KMS-11 (cell line): ENCODE measurements around the gene ADAMTS12.

Experiments used
- H2AFZ ChIP-seq: fragments of 200-600 bp; sonication (generic); 2 replicates; pipeline ENCODE4 v1.6.1; 2016; ENCODE audit warnings: antibody characterized with exemption, mixed run types, low read depth
- H3K27ac ChIP-seq: fragments of 200-600 bp; sonication (generic); 2 replicates; pipeline ENCODE4 v1.6.1; 2016; ENCODE audit warnings: mild to moderate bottlenecking, mixed run types
- H3K27me3 ChIP-seq: fragments of 200-600 bp; sonication (generic); 2 replicates; pipeline ENCODE4 v1.6.1; 2017; ENCODE audit warnings: mild to moderate bottlenecking, low read depth, mixed run types, moderate library complexity; ENCODE audit not compliant: insufficient read depth
- H3K36me3 ChIP-seq: fragments of 200-600 bp; sonication (generic); 2 replicates; pipeline ENCODE4 v1.6.1; 2017; ENCODE audit warnings: mild to moderate bottlenecking, mixed run types; ENCODE audit not compliant: insufficient read depth
- H3K4me1 ChIP-seq: fragments of 200-600 bp; sonication (generic); 2 replicates; pipeline ENCODE4 v1.6.1; 2016; ENCODE audit warnings: mild to moderate bottlenecking, low read depth, mixed run types; ENCODE audit not compliant: poor library complexity, severe bottlenecking
- H3K4me2 ChIP-seq: fragments of 200-600 bp; sonication (generic); 2 replicates; pipeline ENCODE4 v1.7.0; 2016; ENCODE audit warnings: mild to moderate bottlenecking, mixed run types
- H3K4me3 ChIP-seq: fragments of 200-600 bp; sonication (generic); IDR thresholded peaks from 2 replicates; pipeline ENCODE4 v1.6.1; 2017; ENCODE audit warnings: low read depth, low read length, mixed read lengths; ENCODE audit not compliant: insufficient read depth
- H3K79me2 ChIP-seq: fragments of 200-600 bp; sonication (generic); 2 replicates; pipeline ENCODE4 v1.6.1; 2016; ENCODE audit warnings: low read depth, mixed run types; ENCODE audit not compliant: insufficient read depth
- H3K9ac ChIP-seq: fragments of 200-600 bp; sonication (generic); 2 replicates; pipeline ENCODE4 v1.6.1; 2016; ENCODE audit warnings: mild to moderate bottlenecking, mixed run types
- H4K20me1 ChIP-seq: fragments of 200-600 bp; sonication (generic); 2 replicates; pipeline ENCODE4 v1.6.1; 2016; ENCODE audit warnings: mild to moderate bottlenecking, mixed run types; ENCODE audit not compliant: insufficient read depth
- TF ChIP-seq, protein P1 (sequence below): fragments of 200-600 bp; sonication (generic); conservative IDR thresholded peaks from 2 replicates; pipeline ENCODE4 v1.6.1; 2017; ENCODE audit warnings: low read depth, mild to moderate bottlenecking, antibody characterized with exemption, low read length, moderate library complexity, mixed read lengths

Gene ADAMTS12

GRCh38 chr5:33513462-33514185, 378.2 kb downstream of the ADAMTS12 start:
- Histone ChIP-seq H3K9ac (no peak overlapping the region), H2AFZ (no peak overlapping the region), H3K4me2 (no peak overlapping the region), H3K27me3 (no peaks in the 10 kb centered on the region), H3K4me3 (no peak overlapping the region), H3K27ac (no peak overlapping the region), H3K4me1 (no peaks in the 10 kb centered on the region), H3K36me3 (no peaks in the 10 kb centered on the region), H3K79me2 (no peaks in the 10 kb centered on the region), H4K20me1 (no peaks in the 10 kb centered on the region)
- TF ChIP-seq, protein P1, sequence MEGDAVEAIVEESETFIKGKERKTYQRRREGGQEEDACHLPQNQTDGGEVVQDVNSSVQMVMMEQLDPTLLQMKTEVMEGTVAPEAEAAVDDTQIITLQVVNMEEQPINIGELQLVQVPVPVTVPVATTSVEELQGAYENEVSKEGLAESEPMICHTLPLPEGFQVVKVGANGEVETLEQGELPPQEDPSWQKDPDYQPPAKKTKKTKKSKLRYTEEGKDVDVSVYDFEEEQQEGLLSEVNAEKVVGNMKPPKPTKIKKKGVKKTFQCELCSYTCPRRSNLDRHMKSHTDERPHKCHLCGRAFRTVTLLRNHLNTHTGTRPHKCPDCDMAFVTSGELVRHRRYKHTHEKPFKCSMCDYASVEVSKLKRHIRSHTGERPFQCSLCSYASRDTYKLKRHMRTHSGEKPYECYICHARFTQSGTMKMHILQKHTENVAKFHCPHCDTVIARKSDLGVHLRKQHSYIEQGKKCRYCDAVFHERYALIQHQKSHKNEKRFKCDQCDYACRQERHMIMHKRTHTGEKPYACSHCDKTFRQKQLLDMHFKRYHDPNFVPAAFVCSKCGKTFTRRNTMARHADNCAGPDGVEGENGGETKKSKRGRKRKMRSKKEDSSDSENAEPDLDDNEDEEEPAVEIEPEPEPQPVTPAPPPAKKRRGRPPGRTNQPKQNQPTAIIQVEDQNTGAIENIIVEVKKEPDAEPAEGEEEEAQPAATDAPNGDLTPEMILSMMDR: no peak

- H3K4me2 ChIP-seq: no peak overlapping the region
- no peak overlapping the region for H3K4me3 ChIP-seq
- no peak overlapping the region for H2AFZ ChIP-seq
- TF ChIP-seq, protein P1: no peak
- no peaks in the 10 kb centered on the region for H3K79me2 ChIP-seq
- no peak overlapping the region for H3K9ac ChIP-seq
- H3K27me3 ChIP-seq: no peaks in the 10 kb centered on the region
- H4K20me1 ChIP-seq: no peaks in the 10 kb centered on the region
- H3K36me3 ChIP-seq: no peaks in the 10 kb centered on the region
- no peaks in the 10 kb centered on the region for H3K4me1 ChIP-seq
- no peak overlapping the region for H3K27ac ChIP-seq
Observed at GRCh38 chr5:33509036-33509435, 382.8 kb downstream of the ADAMTS12 start.

GRCh38 chr5:33507426-33507825, 384.4 kb downstream of the ADAMTS12 start:
- no peaks in the 10 kb centered on the region for H3K36me3 ChIP-seq
- H3K4me3 ChIP-seq: no peak overlapping the region
- no peaks in the 10 kb centered on the region for H3K4me1 ChIP-seq
- H3K4me2 ChIP-seq: no peak overlapping the region
- no peaks in the 10 kb centered on the region for H4K20me1 ChIP-seq
- no peak overlapping the region for H2AFZ ChIP-seq
- no peak overlapping the region for H3K9ac ChIP-seq
- H3K79me2 ChIP-seq: no peaks in the 10 kb centered on the region
- H3K27me3 ChIP-seq: no peaks in the 10 kb centered on the region
- no peak overlapping the region for H3K27ac ChIP-seq
- TF ChIP-seq, protein P1: no peak

- Histone ChIP-seq H3K4me1 (no peaks in the 10 kb centered on the region), H3K27me3 (no peaks in the 10 kb centered on the region), H4K20me1 (no peaks in the 10 kb centered on the region), H3K4me2 (no peak overlapping the region), H3K36me3 (no peaks in the 10 kb centered on the region), H2AFZ (no peak overlapping the region), H3K9ac (no peak overlapping the region), H3K4me3 (no peak overlapping the region), H3K27ac (no peak overlapping the region), H3K79me2 (no peaks in the 10 kb centered on the region)
- TF ChIP-seq, protein P1: no peak
Observed at GRCh38 chr5:33504570-33504969, 387.2 kb downstream of the ADAMTS12 start.
